Suprapubic skin (tissue), 4 donors: ENCODE data around the gene SOX6. TPM values are rescaled to one million over a fixed set of nuclear protein-coding genes. Genes with fewer than 3 reads are reported as not detected.

Experiments
- DNase-seq, 2 donors: peaks; one replicate each; pipeline ENCODE4 v3.0.0-alpha.2; 2019; ENCODE audit warnings: low spot score in 2 of 2
- H3K27ac ChIP-seq: fragments of 200-600 bp; sonication (generic); one replicate; pipeline ENCODE4 v1.5.1; 2019
- H3K27me3 ChIP-seq: fragments of 200-600 bp; sonication (generic); one replicate; pipeline ENCODE4 v1.5.1; 2019
- H3K36me3 ChIP-seq: fragments of 200-600 bp; sonication (generic); one replicate; pipeline ENCODE4 v1.5.1; 2019
- H3K4me1 ChIP-seq: fragments of 200-600 bp; sonication (generic); one replicate; pipeline ENCODE4 v1.5.1; 2019
- H3K4me3 ChIP-seq: fragments of 200-600 bp; sonication (generic); one replicate; pipeline ENCODE4 v1.5.1; 2019; ENCODE audit warnings: mild to moderate bottlenecking
- H3K9me3 ChIP-seq: fragments of 200-600 bp; sonication (generic); one replicate; pipeline ENCODE4 v1.5.1; 2019
- CTCF ChIP-seq, 2 donors: fragments of 200-600 bp in 1 of 2; fragments of 450-650 bp in 1 of 2; sonication (generic) in 1 of 2; IDR thresholded peaks; one replicate each; pipeline ENCODE4 v1.5.1; 2016 to 2019; ENCODE audit warnings: antibody characterized with exemption in 2 of 2, mild to moderate bottlenecking in 1 of 2, moderate library complexity in 1 of 2
- EP300 ChIP-seq: sonication (generic); formaldehyde crosslinking; IDR thresholded peaks from one replicate; pipeline ENCODE4 v1.6.1; 2017; ENCODE audit warnings: antibody characterized with exemption
- POLR2A ChIP-seq, 2 donors: fragments of 450-650 bp; IDR thresholded peaks; one replicate each; pipeline ENCODE4 v1.6.1; 2017; ENCODE audit warnings: antibody characterized with exemption in 2 of 2, mild to moderate bottlenecking in 2 of 2, moderate library complexity in 2 of 2
- POLR2AphosphoS5 ChIP-seq, 3 donors: sonication (generic); formaldehyde crosslinking; IDR thresholded peaks; one replicate each; pipeline ENCODE4 v1.6.1; 2017; ENCODE audit warnings: antibody characterized with exemption in 3 of 3
- WGBS: methylation state at CpG from one replicate; pipeline ENCODE4 v1.1.5; 2018; 5-methylcytosine and 5-hydroxymethylcytosine counted together
- total RNA-seq, 4 donors: library from RNA; depleted of rRNA; stranded (reverse); fragments of >200 nt; gene quantifications; one replicate each; pipeline ENCODE4 v1.1.0, GENCODE V29; 2016

The SOX6 gene
- total RNA-seq, 4 donors from 2014 or later: 12.1 to 32.0 (median 23.8) TPM

GRCh38 chr11:16357775-16358174, 1.4 kb upstream of the SOX6 start:
- Histone ChIP-seq H3K27me3 (no peaks in the 10 kb centered on the region), H3K9me3 (no peaks in the 10 kb centered on the region), H3K27ac (no peak overlapping the region), H3K4me3 (no peak overlapping the region), H3K4me1 (peaks cover 4% of the 10 kb centered on the region), H3K36me3 (no peaks in the 10 kb centered on the region)
- DNase-seq: no peak
- 67% methylated on average over 2 of the region's 2 CpGs for WGBS
- no peak for TF ChIP-seq EP300
- no peak for TF ChIP-seq CTCF (IDR thresholded peaks at IDR 0.05)
- TF ChIP-seq POLR2A (IDR thresholded peaks at IDR 0.05): no peak
- TF ChIP-seq POLR2AphosphoS5 (IDR thresholded peaks at IDR 0.05): no peak

- H3K4me3 ChIP-seq: no peak overlapping the region
- H3K4me1 ChIP-seq: peaks cover 4% of the 10 kb centered on the region
- no peaks in the 10 kb centered on the region for H3K36me3 ChIP-seq
- no peaks in the 10 kb centered on the region for H3K9me3 ChIP-seq
- no peaks in the 10 kb centered on the region for H3K27me3 ChIP-seq
- no peak for DNase-seq
- no peak overlapping the region for H3K27ac ChIP-seq
- no peak for TF ChIP-seq EP300
- no peak for TF ChIP-seq POLR2AphosphoS5 (IDR thresholded peaks at IDR 0.05)
- no peak for TF ChIP-seq CTCF (IDR thresholded peaks at IDR 0.05)
- no peak for TF ChIP-seq POLR2A (IDR thresholded peaks at IDR 0.05)
- WGBS: 60% methylated on average over 3 of the region's 3 CpGs
Observed at GRCh38 chr11:16356761-16357393, 531 bp upstream of the SOX6 start.

- no peaks in the 10 kb centered on the region for H3K9me3 ChIP-seq
- no peak overlapping the region for H3K27ac ChIP-seq
- TF ChIP-seq POLR2AphosphoS5 (IDR thresholded peaks at IDR 0.05) (no peak), EP300 (no peak)
- H3K36me3 ChIP-seq: no peaks in the 10 kb centered on the region
- H3K4me3 ChIP-seq: no peak overlapping the region
- no peak for DNase-seq
- H3K4me1 ChIP-seq: peaks cover 8% of the 10 kb centered on the region
- no peaks in the 10 kb centered on the region for H3K27me3 ChIP-seq
Observed at GRCh38 chr11:16352707-16353106, 3.6 kb downstream of the SOX6 start.

GRCh38 chr11:16350125-16350524, 6.2 kb downstream of the SOX6 start:
- no peaks in the 10 kb centered on the region for H3K36me3 ChIP-seq
- no peak overlapping the region for H3K4me3 ChIP-seq
- DNase-seq: no peak
- peaks cover 7% of the 10 kb centered on the region for H3K4me1 ChIP-seq
- TF ChIP-seq CTCF (IDR thresholded peaks at IDR 0.05) (no peak), POLR2AphosphoS5 (IDR thresholded peaks at IDR 0.05) (no peak), EP300 (no peak), POLR2A (IDR thresholded peaks at IDR 0.05) (no peak)
- no peaks in the 10 kb centered on the region for H3K9me3 ChIP-seq
- 74% methylated on average over 5 of the region's 5 CpGs for WGBS
- no peaks in the 10 kb centered on the region for H3K27me3 ChIP-seq
- H3K27ac ChIP-seq: no peak overlapping the region

GRCh38 chr11:16347928-16348685, 8.2 kb downstream of the SOX6 start:
- Histone ChIP-seq H3K27ac (no peak overlapping the region), H3K4me3 (no peak overlapping the region), H3K36me3 (no peaks in the 10 kb centered on the region), H3K4me1 (peaks cover 7% of the 10 kb centered on the region), H3K27me3 (no peaks in the 10 kb centered on the region), H3K9me3 (no peaks in the 10 kb centered on the region)
- no peak for DNase-seq
- no peak for TF ChIP-seq POLR2A (IDR thresholded peaks at IDR 0.05)

- Histone ChIP-seq H3K36me3 (no peaks in the 10 kb centered on the region), H3K27ac (no peak overlapping the region), H3K4me1 (peaks cover 7% of the 10 kb centered on the region), H3K9me3 (no peaks in the 10 kb centered on the region), H3K4me3 (no peak overlapping the region), H3K27me3 (no peaks in the 10 kb centered on the region)
- TF ChIP-seq EP300 (no peak), CTCF (IDR thresholded peaks at IDR 0.05) (no peak), POLR2AphosphoS5 (IDR thresholded peaks at IDR 0.05) (no peak), POLR2A (IDR thresholded peaks at IDR 0.05) (no peak)
- no peak for DNase-seq
- WGBS: 62% methylated on average over 1 of the region's 1 CpG
Observed at GRCh38 chr11:16346975-16347374, 9.4 kb downstream of the SOX6 start.
